Measurements from ENCODE around the gene TNRC6B.
"Not testable (repeated sequence)": the region's sequence is repeated elsewhere in the genome, so short reads cannot be mapped to it uniquely, and the experiment has no call there.

The TNRC6B gene

GRCh38 chr22:40156001-40156516, 21.7 kb upstream of the TNRC6B start:
- TF ChIP-seq, protein P1, sequence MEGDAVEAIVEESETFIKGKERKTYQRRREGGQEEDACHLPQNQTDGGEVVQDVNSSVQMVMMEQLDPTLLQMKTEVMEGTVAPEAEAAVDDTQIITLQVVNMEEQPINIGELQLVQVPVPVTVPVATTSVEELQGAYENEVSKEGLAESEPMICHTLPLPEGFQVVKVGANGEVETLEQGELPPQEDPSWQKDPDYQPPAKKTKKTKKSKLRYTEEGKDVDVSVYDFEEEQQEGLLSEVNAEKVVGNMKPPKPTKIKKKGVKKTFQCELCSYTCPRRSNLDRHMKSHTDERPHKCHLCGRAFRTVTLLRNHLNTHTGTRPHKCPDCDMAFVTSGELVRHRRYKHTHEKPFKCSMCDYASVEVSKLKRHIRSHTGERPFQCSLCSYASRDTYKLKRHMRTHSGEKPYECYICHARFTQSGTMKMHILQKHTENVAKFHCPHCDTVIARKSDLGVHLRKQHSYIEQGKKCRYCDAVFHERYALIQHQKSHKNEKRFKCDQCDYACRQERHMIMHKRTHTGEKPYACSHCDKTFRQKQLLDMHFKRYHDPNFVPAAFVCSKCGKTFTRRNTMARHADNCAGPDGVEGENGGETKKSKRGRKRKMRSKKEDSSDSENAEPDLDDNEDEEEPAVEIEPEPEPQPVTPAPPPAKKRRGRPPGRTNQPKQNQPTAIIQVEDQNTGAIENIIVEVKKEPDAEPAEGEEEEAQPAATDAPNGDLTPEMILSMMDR (IDR thresholded peaks at IDR 0.05; ENCODE audit: low read depth, low read length), result no peak; the same call in 1 of the 2 replicates
- DNase-seq (ENCODE audit: extremely low read depth, low read depth), result no peak

DNA sequence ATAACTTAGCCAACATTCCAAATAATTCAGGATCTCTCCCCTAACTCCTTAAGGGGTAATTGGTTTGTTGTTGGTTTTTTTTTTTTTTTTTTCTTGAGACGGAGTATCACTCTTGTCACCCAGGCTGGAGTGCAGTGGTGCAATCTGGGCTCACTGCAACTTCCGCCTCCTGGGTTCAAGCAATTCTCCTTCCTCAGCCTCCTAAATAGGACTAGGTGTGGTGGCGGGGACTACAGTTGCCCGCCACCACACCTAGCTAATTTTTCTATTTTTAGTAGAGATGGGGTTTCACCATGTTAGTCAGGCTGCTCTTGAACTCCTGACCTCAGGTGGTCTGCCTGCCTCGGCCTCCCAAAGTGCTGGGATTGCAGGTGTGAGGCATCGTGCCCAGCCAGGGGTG, 21.0 kb upstream of the TNRC6B start:
- DNase-seq (ENCODE audit: extremely low read depth, low read depth), result not testable (repeated sequence)

- TF ChIP-seq, protein P1 (IDR thresholded peaks at IDR 0.05; ENCODE audit: low read depth, low read length), result no peak
- no peak for DNase-seq (ENCODE audit: extremely low read depth, low read depth)
Measured at GRCh38 chr22:40157330-40157945, 20.3 kb upstream of the TNRC6B start.

GRCh38 chr22:40161194-40161593, 16.5 kb upstream of the TNRC6B start:
- DNase-seq (ENCODE audit: extremely low read depth, low read depth), result no peak
- TF ChIP-seq, protein P1 (IDR thresholded peaks at IDR 0.05; ENCODE audit: low read depth, low read length), result no peak

DNA sequence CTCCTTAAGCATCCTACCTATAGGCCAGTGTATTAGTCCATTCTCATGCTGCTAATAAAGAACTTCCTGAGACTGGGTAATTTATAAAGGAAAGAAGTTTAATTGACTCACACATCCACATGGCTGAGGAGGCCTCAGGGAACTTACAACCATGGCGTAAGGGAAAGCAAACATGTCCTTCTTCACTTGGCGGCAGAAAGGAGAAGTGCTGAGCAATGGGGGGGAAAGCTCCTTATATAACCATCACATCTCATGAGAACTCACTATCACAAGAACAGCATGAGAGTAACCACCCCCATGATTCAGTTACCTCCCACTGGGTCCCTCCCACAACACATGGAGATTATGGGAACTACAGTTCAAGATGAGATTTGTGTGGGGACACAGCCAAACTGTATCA, 12.2 kb upstream of the TNRC6B start:
- DNase-seq (ENCODE audit: extremely low read depth, low read depth), result not testable (repeated sequence)

DNA sequence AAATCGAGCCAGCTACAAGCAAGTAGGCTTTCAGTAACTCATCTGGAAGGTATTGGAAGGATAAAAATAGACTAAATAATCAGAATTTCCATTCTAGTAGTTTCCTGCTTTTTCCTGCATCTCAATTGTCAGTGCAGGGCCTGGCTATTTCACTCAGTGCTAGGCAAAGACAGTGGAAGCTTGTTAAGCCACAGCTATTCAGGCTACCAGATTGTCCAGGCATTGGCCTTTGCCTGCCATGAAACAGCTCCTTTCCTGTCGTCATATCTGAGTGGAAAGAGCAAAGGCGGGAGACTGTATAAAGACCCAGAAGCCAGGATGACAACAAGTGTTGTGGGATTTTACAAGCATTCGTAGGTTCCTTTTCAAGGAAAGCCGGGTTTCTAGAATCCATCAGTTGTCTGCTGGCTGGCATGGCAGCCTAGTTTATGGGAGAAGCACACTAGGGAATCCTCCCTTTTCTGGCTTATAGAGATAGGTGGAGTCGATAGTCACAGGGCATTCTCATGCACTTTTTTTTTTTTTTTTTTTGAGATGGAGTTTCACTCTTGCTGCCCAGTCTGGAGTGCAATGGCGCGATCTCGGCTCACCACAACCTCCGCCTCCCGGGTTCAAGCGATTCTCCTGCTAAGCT, 2.0 kb upstream of the TNRC6B start:
- no peak for DNase-seq (ENCODE audit: extremely low read depth, low read depth)
- TF ChIP-seq, protein P1 (IDR thresholded peaks at IDR 0.05; ENCODE audit: low read depth, low read length), result no peak

- TF ChIP-seq, protein P1 (IDR thresholded peaks at IDR 0.05; ENCODE audit: low read depth, low read length), result no peak
- no peak for DNase-seq (ENCODE audit: extremely low read depth, low read depth)
Measured at GRCh38 chr22:40176921-40177737, 596 bp upstream of the TNRC6B start.

All from AG09319 (cell line).